ENCODE results near the gene FAM200C. TPM values are rescaled to one million over a fixed set of nuclear protein-coding genes. Genes with fewer than 3 reads are reported as not detected.

Gene FAM200C
- total and polyA plus RNA-seq, 9 of the 15 experiments (the other 6 are each of a cell fraction or from before 2014, with no cell fraction given), result 1.3 to 7.0 (median 1.8) TPM

- TF ChIP-seq FOXK1 (CRISPR knock-in tag; IDR thresholded peaks at IDR 0.05; ENCODE audit: borderline replicate concordance) (no peak), TBP (optimal IDR thresholded peaks at IDR 0.05; ENCODE audit: low read depth, low read length) (peak; percentile 78), SIRT6 (IDR thresholded peaks at IDR 0.05; ENCODE audit: low read depth, low read length) (no peak), GABPB2 (CRISPR knock-in tag; conservative IDR thresholded peaks at IDR 0.05) (no peak), TAF15 (IDR thresholded peaks at IDR 0.05; ENCODE audit: low read depth, low read length) (no peak), ETS2 (tag; IDR thresholded peaks at IDR 0.05; ENCODE audit: borderline replicate concordance, poor library complexity, severe bottlenecking) (no peak), MAZ (CRISPR knock-in tag; conservative IDR thresholded peaks at IDR 0.05 in 1 of 2, IDR thresholded peaks at IDR 0.05 in 1 of 2) (peak in 1 of 2 experiments; percentile 65; a peak in 2 of 4 replicates), TFAP4 (CRISPR knock-in tag; IDR thresholded peaks at IDR 0.05; ENCODE audit: borderline replicate concordance) (peak; percentile 96), ZNF699 (CRISPR knock-in tag; IDR thresholded peaks at IDR 0.05; ENCODE audit: insufficient replicate concordance) (no peak), ZNF146 (CRISPR knock-in tag; IDR thresholded peaks at IDR 0.05; ENCODE audit: unreplicated experiment) (no peak), ZNF324 (CRISPR knock-in tag; IDR thresholded peaks at IDR 0.05) (no peak), ZNF274 (IDR thresholded peaks at IDR 0.05; ENCODE audit: borderline replicate concordance, low read depth, low read length) (no peak), MBD2 (IDR thresholded peaks at IDR 0.05; ENCODE audit: borderline replicate concordance, low read depth) (peak; percentile 59; the same call in 1 of the 2 replicates), TAF9B (IDR thresholded peaks at IDR 0.05; ENCODE audit: partially characterized antibody) (peak; percentile 57), PREB (CRISPR knock-in tag; IDR thresholded peaks at IDR 0.05) (no peak), ZBED1 (IDR thresholded peaks at IDR 0.05) (no peak), ZNF444 (CRISPR knock-in tag; IDR thresholded peaks at IDR 0.05) (no peak), ZHX1 (conservative IDR thresholded peaks at IDR 0.05; ENCODE audit: low read length) (no peak), RUNX1 (IDR thresholded peaks at IDR 0.05; ENCODE audit: low read depth) (no peak), USF1 (CRISPR knock-in tag; IDR thresholded peaks at IDR 0.05) (no peak), KHSRP (IDR thresholded peaks at IDR 0.05) (no peak), SLC30A9 (CRISPR knock-in tag; IDR thresholded peaks at IDR 0.05) (no peak), RBBP5 (IDR thresholded peaks at IDR 0.05; ENCODE audit: borderline replicate concordance, insufficient read depth, low read length, poor library complexity, severe bottlenecking) (peak; percentile 73)
Measured at GRCh38 chr5:160399402-160400353, at the start of gene FAM200C (continued).

Data from K562 (cell line).